HEK293T (cell line): Measurements from ENCODE around the gene UBA7.
"Not testable (repeated sequence)": the region's sequence is repeated elsewhere in the genome, so short reads cannot be mapped to it uniquely, and the experiment has no call there.

Experiments used
- CTCF ChIA-PET: fragments of 350-600 bp; formaldehyde crosslinking; extraction: SDS; loops from one replicate; lab custom pipeline; 2021; ENCODE audit warnings: antibody characterized with exemption, inconsistent platforms; lab: Yijun Ruan, JAX
- POLR2A ChIA-PET: fragments of 350-600 bp; formaldehyde crosslinking; extraction: SDS; loops from one replicate; lab custom pipeline; 2020; ENCODE audit warnings: antibody characterized with exemption, inconsistent platforms; lab: Yijun Ruan, JAX
- DNase-seq: peaks from one replicate; pipeline ENCODE4 v3.0.0; 2012; ENCODE audit warnings: mixed read lengths; ENCODE audit errors: extremely low spot score
- ARNT ChIP-seq: fragments of 450-650 bp; IDR thresholded peaks from 2 replicates; pipeline ENCODE4 v1.6.1; 2017; ENCODE audit warnings: mild to moderate bottlenecking
- BHLHE40 ChIP-seq: fragments of 450-650 bp; IDR thresholded peaks from 2 replicates; pipeline ENCODE4 v1.6.1; 2016; ENCODE audit warnings: mild to moderate bottlenecking, moderate library complexity, borderline replicate concordance
- CTBP1 ChIP-seq: fragments of 450-650 bp; IDR thresholded peaks from 2 replicates; pipeline ENCODE4 v1.6.1; 2016; ENCODE audit warnings: borderline replicate concordance
- ELF4 ChIP-seq: fragments of 450-650 bp; IDR thresholded peaks from 2 replicates; pipeline ENCODE4 v1.6.1; 2017; ENCODE audit warnings: antibody characterized with exemption
- FOXA1 ChIP-seq: fragments of 450-650 bp; IDR thresholded peaks from 2 replicates; pipeline ENCODE4 v1.6.1; 2016; ENCODE audit warnings: mild to moderate bottlenecking
- FOXK2 ChIP-seq: fragments of 450-650 bp; IDR thresholded peaks from 2 replicates; pipeline ENCODE4 v1.6.1; 2016; ENCODE audit warnings: mild to moderate bottlenecking
- FOXM1 ChIP-seq: fragments of 450-650 bp; IDR thresholded peaks from 2 replicates; pipeline ENCODE4 v1.6.1; 2017; ENCODE audit warnings: mild to moderate bottlenecking, borderline replicate concordance
- HDGF ChIP-seq: fragments of 450-650 bp; IDR thresholded peaks from 2 replicates; pipeline ENCODE4 v1.6.1; 2017; ENCODE audit warnings: antibody characterized with exemption, borderline replicate concordance
- L3MBTL2 ChIP-seq: fragments of 450-650 bp; conservative IDR thresholded peaks from 2 replicates; pipeline ENCODE4 v1.6.1; 2016; ENCODE audit warnings: mild to moderate bottlenecking
- LEF1 ChIP-seq: fragments of 450-650 bp; IDR thresholded peaks from 2 replicates; pipeline ENCODE4 v1.6.1; 2017; ENCODE audit warnings: mild to moderate bottlenecking, borderline replicate concordance
- NFRKB ChIP-seq: fragments of 450-650 bp; IDR thresholded peaks from 2 replicates; pipeline ENCODE4 v1.6.1; 2016; ENCODE audit warnings: mild to moderate bottlenecking, moderate library complexity
- SP1 ChIP-seq: fragments of 450-650 bp; IDR thresholded peaks from 2 replicates; pipeline ENCODE4 v1.6.1; 2017
- SUZ12 ChIP-seq: fragments of 450-650 bp; IDR thresholded peaks from 2 replicates; pipeline ENCODE4 v1.6.1; 2016; ENCODE audit warnings: mild to moderate bottlenecking
- TARDBP ChIP-seq: fragments of 450-650 bp; IDR thresholded peaks from 2 replicates; pipeline ENCODE4 v1.6.1; 2016
- ZNF384 ChIP-seq: fragments of 450-650 bp; IDR thresholded peaks from 2 replicates; pipeline ENCODE4 v1.6.1; 2016
- TF ChIP-seq, protein P1 (sequence below): fragments of 450-650 bp; IDR thresholded peaks from 2 replicates; pipeline ENCODE4 v1.6.1; 2016

UBA7 gene

DNA sequence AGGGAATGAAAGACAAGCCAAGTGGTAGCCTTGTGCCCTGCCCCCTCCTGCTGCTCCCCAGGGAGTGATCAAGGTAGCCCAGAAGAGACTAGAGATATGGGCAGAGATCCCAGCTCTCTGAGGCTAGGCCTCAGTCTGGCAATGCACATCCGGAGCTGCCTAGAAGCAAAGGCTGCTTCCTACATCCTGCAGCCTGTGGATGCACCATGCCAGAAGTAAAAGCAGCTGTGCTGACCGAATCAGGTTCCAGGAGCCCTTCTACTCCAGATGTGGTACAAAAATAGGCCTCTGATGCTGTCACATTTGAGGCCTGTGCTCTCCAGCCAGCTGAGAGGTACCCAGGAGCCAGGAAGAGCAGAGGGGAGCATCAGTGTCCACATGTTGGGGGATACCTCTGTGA is 26.6 kb upstream of the UBA7 start:
- TF ChIP-seq TARDBP (no peak), FOXA1 (no peak), SP1 (no peak), HDGF (no peak), FOXK2 (no peak), BHLHE40 (no peak), NFRKB (no peak), FOXM1 (no peak), CTBP1 (no peak), ARNT (no peak), ELF4 (no peak), L3MBTL2 (no peak), ZNF384 (no peak), LEF1 (no peak)
- TF ChIP-seq, protein P1, sequence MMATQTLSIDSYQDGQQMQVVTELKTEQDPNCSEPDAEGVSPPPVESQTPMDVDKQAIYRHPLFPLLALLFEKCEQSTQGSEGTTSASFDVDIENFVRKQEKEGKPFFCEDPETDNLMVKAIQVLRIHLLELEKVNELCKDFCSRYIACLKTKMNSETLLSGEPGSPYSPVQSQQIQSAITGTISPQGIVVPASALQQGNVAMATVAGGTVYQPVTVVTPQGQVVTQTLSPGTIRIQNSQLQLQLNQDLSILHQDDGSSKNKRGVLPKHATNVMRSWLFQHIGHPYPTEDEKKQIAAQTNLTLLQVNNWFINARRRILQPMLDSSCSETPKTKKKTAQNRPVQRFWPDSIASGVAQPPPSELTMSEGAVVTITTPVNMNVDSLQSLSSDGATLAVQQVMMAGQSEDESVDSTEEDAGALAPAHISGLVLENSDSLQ, result no peak
- CTCF ChIA-PET, result no interaction called here
- no peak for DNase-seq
- POLR2A ChIA-PET, result no interaction called here

DNA sequence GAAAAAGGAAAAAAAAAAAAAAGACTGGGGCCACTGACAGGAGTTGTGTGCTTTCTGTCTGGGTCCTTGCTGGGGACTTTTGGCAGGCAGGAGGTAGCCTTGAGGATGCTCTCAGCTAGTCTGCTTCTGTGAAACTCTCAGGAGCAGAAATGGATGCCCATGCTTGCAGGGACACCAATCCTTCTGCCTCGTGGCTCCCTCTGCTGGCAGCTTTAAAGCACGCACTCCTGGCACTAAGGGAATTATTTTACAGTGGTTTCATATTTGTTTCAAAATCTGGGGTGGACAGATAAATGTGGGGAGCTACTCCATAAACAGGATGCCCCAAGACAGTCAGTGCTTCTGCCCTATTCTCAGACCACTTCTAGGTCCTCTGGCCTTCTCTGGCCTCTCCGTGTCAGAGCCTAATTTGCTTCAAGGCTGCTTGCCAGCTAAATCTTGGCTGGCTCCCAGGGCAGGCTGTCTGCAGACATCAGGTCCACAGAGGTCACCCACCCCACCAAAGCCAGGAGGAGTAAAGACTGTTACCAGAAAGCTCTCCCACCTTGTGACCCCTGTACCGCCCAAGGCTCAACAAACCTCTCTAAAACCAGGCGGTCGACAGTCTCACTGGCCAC is 25.5 kb upstream of the UBA7 start:
- CTCF ChIA-PET, result interaction anchor here (0.6 to 2.2 kb wide), 18 partner anchors 8 to 279 kb away, joined by 3 to 18 read pairs (median 3); partner anchors contain the start of genes CDHR4, INKA1 and TRAIP
- POLR2A ChIA-PET, result interaction anchor here (1.6 to 1.9 kb wide), 2 partner anchors 36 to 53 kb away, joined by 5 to 7 read pairs; partner anchors contain the start of genes INKA1 and IP6K1
- DNase-seq, result peak; percentile 79
- no peak for TF ChIP-seq FOXM1
- TF ChIP-seq SP1, result no peak
- no peak for TF ChIP-seq ELF4
- TF ChIP-seq HDGF, result no peak
- no peak for TF ChIP-seq FOXA1
- no peak for TF ChIP-seq SUZ12
- TF ChIP-seq LEF1, result no peak
- no peak for TF ChIP-seq CTBP1
- no peak for TF ChIP-seq NFRKB
- TF ChIP-seq, protein P1, result no peak
- no peak for TF ChIP-seq ARNT
- TF ChIP-seq FOXK2, result no peak
- no peak for TF ChIP-seq L3MBTL2
- no peak for TF ChIP-seq TARDBP
- no peak for TF ChIP-seq BHLHE40
- TF ChIP-seq ZNF384, result no peak

DNA sequence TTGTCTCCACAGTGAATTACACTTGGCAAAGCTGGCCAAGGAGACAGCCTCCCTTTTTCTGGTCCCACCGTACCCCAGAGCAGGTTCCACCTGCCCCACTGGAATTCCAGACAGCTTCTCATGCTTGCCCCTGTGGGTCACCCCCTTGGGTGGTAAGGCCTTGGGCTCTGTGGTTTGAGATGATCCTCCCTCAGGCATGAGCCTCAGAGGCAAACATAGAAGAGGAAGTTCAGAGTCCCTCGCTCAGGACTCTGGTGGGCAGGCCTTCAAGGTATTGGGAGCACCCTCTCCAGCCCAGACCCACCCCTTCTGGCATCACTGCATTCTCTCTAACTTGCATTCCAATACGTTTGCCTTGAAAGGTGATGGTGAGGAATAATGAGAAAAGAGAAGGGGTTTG is 17.6 kb upstream of the UBA7 start:
- ChIA-PET POLR2A (no interaction called here), CTCF (no interaction called here)
- TF ChIP-seq L3MBTL2, result no peak
- TF ChIP-seq ELF4, result no peak
- no peak for TF ChIP-seq HDGF
- no peak for TF ChIP-seq BHLHE40
- no peak for TF ChIP-seq ARNT
- DNase-seq, result no peak

DNA sequence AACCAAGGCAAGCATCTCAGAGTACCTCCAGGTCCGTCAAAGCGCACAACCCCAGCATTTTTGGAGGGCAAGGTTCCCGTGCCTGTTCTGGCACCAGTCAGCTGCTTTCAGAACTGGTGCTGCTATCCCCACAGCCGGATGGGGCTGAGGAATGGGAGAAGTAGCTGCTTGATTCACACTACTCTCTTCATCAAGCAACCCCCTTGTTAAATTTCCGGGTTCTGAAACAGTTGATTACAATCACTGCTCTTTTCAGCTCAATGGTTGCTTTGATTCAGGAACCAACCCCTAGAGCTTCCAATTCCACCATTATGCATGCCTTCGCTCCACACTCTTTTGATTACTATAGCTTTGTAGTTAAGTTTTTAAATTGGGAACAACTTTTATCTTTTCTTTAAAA is 12.3 kb upstream of the UBA7 start:
- no peak for TF ChIP-seq FOXA1
- TF ChIP-seq FOXM1, result no peak
- no peak for TF ChIP-seq ELF4
- no peak for TF ChIP-seq FOXK2
- no peak for TF ChIP-seq TARDBP
- TF ChIP-seq ZNF384, result no peak
- no peak for TF ChIP-seq ARNT
- TF ChIP-seq LEF1, result no peak
- no peak for TF ChIP-seq CTBP1
- no peak for TF ChIP-seq SUZ12
- TF ChIP-seq SP1, result no peak
- TF ChIP-seq, protein P1, result no peak
- no peak for TF ChIP-seq L3MBTL2
- TF ChIP-seq HDGF, result no peak
- no peak for TF ChIP-seq NFRKB
- no peak for TF ChIP-seq BHLHE40
- POLR2A ChIA-PET, result interaction anchor here (0.7 kb wide), 1 partner anchor 21 kb away, joined by 3 read pairs; no protein-coding TSS in a partner anchor

DNA sequence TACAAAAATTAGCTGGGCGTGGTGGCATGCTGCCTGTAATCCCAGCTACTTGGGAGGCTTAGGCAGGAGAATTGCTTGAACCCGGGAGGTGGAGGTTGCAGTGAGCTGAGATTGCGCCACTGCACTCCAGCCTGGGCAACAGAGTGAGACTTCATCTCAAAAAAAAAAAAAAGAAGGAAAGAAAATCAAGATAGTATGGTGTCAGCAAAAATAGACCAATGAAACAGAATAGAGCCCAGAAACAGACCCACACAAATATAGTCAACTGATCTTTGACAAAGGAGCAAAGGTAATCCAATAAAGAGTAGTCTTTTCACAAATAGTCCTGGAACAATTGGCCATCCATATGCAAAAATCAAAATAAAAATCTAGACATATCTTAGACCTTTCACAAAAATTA is 9.4 kb upstream of the UBA7 start:
- POLR2A ChIA-PET, DNase-seq, CTCF ChIA-PET: not testable (repeated sequence)

More for the DNA sequence above, 12.3 kb upstream of the UBA7 start:
- DNase-seq, result no peak
- CTCF ChIA-PET, result no interaction called here

DNA sequence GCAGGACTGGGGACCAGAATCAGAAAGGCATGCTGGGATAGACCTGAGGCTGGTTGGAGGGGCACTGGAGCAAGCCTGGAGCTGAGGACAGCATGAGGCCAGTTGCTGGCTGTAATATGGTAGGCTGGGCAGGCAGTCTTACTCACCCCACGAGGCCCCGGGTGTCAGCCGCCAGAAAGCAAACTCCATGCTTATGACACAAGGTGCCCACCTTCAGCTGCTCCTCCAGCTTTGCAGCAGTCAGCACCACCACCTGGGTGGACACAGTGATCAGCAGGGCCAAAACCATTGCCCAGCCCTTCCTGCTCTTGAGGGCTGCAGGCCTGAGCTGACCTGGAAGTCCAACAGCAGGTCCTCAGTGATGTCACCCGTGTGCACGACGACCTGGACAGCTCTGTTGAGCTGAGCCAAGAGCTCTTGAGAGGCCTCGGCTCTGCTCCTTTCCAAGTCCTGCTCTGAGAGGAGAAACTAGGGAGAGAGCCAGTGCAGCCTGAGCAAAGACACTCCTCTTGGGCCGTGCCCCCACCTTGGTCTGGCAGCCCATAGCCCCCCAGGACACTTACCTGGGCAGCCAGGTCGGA is 747 bp downstream of the UBA7 start:
- POLR2A ChIA-PET, result interaction anchor here (3.0 kb wide), 1 partner anchor 10 kb away, joined by 9 read pairs; the partner anchor contains the start of gene INKA1
- TF ChIP-seq NFRKB (no peak), ELF4 (no peak), ARNT (no peak), LEF1 (no peak), ZNF384 (no peak), FOXA1 (no peak), L3MBTL2 (no peak), FOXK2 (no peak), SP1 (no peak), HDGF (no peak), SUZ12 (no peak), TARDBP (no peak), BHLHE40 (no peak), CTBP1 (no peak)
- TF ChIP-seq, protein P1, result no peak
- no peak for DNase-seq
- CTCF ChIA-PET, result no interaction called here
